GM23248 (cell line): ENCODE data around the gene DLG1. TPM values are rescaled to one million over a fixed set of nuclear protein-coding genes. Genes with fewer than 3 reads are reported as not detected.

Source experiments
- DNase-seq: peaks from one replicate; pipeline ENCODE4 v3.0.0-alpha.2; 2015
- H2AFZ ChIP-seq: fragments of 200-600 bp; sonication (generic); 2 replicates; pipeline ENCODE4 v1.6.1; 2016; ENCODE audit warnings: antibody characterized with exemption
- H3F3A ChIP-seq: fragments of 200-600 bp; sonication (generic); 2 replicates; pipeline ENCODE4 v1.6.1; 2016; ENCODE audit warnings: mild to moderate bottlenecking, antibody characterized with exemption, mixed run types; ENCODE audit not compliant: insufficient read depth
- H3K27ac ChIP-seq: fragments of 200-600 bp; sonication (generic); 2 replicates; pipeline ENCODE4 v1.5.1; 2016; ENCODE audit warnings: mild to moderate bottlenecking
- H3K27me3 ChIP-seq: fragments of 200-600 bp; sonication (generic); replicated peaks from 2 replicates; pipeline ENCODE4 v1.6.1; 2016; ENCODE audit warnings: mild to moderate bottlenecking; ENCODE audit not compliant: insufficient read depth
- H3K36me3 ChIP-seq: fragments of 200-600 bp; sonication (generic); 2 replicates; pipeline ENCODE4 v1.6.1; 2016; ENCODE audit warnings: low read depth, mild to moderate bottlenecking
- H3K4me1 ChIP-seq: fragments of 200-600 bp; sonication (generic); 2 replicates; pipeline ENCODE4 v1.6.1; 2016; ENCODE audit warnings: mild to moderate bottlenecking; ENCODE audit not compliant: insufficient read depth
- H3K4me2 ChIP-seq: fragments of 200-600 bp; sonication (generic); one replicate; pipeline ENCODE4 v1.6.1; 2016; ENCODE audit warnings: mild to moderate bottlenecking; ENCODE audit not compliant: unreplicated experiment
- H3K4me3 ChIP-seq: fragments of 200-600 bp; sonication (generic); 2 replicates; pipeline ENCODE4 v1.5.1; 2016; ENCODE audit warnings: mild to moderate bottlenecking
- H3K79me2 ChIP-seq: fragments of 200-600 bp; sonication (generic); 2 replicates; pipeline ENCODE4 v1.6.1; 2016; ENCODE audit warnings: mild to moderate bottlenecking; ENCODE audit not compliant: insufficient read depth
- H3K9ac ChIP-seq: fragments of 200-600 bp; sonication (generic); 2 replicates; pipeline ENCODE4 v1.6.1; 2016; ENCODE audit warnings: mild to moderate bottlenecking
- H3K9me2 ChIP-seq: fragments of 200-600 bp; sonication (generic); 2 replicates; pipeline ENCODE4 v1.6.1; 2016; ENCODE audit warnings: mixed run types, mild to moderate bottlenecking, moderate library complexity; ENCODE audit not compliant: insufficient read depth
- H3K9me3 ChIP-seq: fragments of 200-600 bp; sonication (generic); one replicate; pipeline ENCODE4 v1.6.1; 2017; ENCODE audit warnings: low read depth
- H4K20me1 ChIP-seq: fragments of 200-600 bp; sonication (generic); 2 replicates; pipeline ENCODE4 v1.6.0; 2016; ENCODE audit not compliant: insufficient read depth
- EZH2 ChIP-seq: fragments of 200-600 bp; sonication (generic); IDR thresholded peaks from 2 replicates; pipeline ENCODE4 v1.6.1; 2018; ENCODE audit warnings: antibody characterized with exemption, mild to moderate bottlenecking; ENCODE audit not compliant: insufficient read depth, poor library complexity, severe bottlenecking
- EZH2phosphoT487 ChIP-seq: fragments of 200-600 bp; sonication (generic); IDR thresholded peaks from 2 replicates; pipeline ENCODE4 v1.6.1; 2018; ENCODE audit warnings: antibody characterized with exemption, moderate library complexity, mild to moderate bottlenecking, low read depth; ENCODE audit not compliant: insufficient read depth
- WGBS, 2 experiments: methylation state at CpG; one replicate each; pipeline ENCODE4 v1.1.6; 2015 to 2017; ENCODE audit warnings: low lambda C conversion rate in 2 of 2, low coverage in 1 of 2; ENCODE audit errors: missing lambda C conversion rate in 2 of 2; 5-methylcytosine and 5-hydroxymethylcytosine counted together
- in situ Hi-C: fragments of 300-500 bp; cut with MboI; formaldehyde crosslinking; loops from 2 replicates; pipeline ENCODE4 v1.15.0; 2020
- polyA plus RNA-seq: library from polyadenylated mRNA; unstranded; fragments of >200 nt; fragmentation: Nextera tagmentation; extraction: Ambion mirVana; gene quantifications from 2 replicates; pipeline ENCODE4 v1.2.1, GENCODE V29; 2016
- total RNA-seq: library from RNA; depleted of rRNA; stranded (reverse); fragments of >200 nt; shearing (Covaris generic); gene quantifications from 2 replicates; pipeline ENCODE4 v1.2.3, GENCODE V29; 2014

Gene DLG1
- total and polyA plus RNA-seq, 2 experiments from 2014 or later, result 23.2 to 45.9 TPM

- no peak overlapping the region for H2AFZ ChIP-seq
- H3K4me3 ChIP-seq, result no peak overlapping the region
- H3K9ac ChIP-seq, result no peak overlapping the region
- H3K9me3 ChIP-seq, result no peaks in the 10 kb centered on the region
- no peaks in the 10 kb centered on the region for H3K79me2 ChIP-seq
- 52 to 73% methylated on average over 5 of the region's 5 CpGs for WGBS, 2 experiments
- no peaks in the 10 kb centered on the region for H4K20me1 ChIP-seq
- TF ChIP-seq EZH2, result no peak
- TF ChIP-seq EZH2phosphoT487, result no peak
- H3K27ac ChIP-seq, result no peak overlapping the region
- in situ Hi-C loops, result no loop called here
- no peaks in the 10 kb centered on the region for H3F3A ChIP-seq
- no peaks in the 10 kb centered on the region for H3K4me1 ChIP-seq
- H3K9me2 ChIP-seq, result no peaks in the 10 kb centered on the region
- no peaks in the 10 kb centered on the region for H3K27me3 ChIP-seq
- peak; percentile 40 for DNase-seq
- no peak overlapping the region for H3K4me2 ChIP-seq
- H3K36me3 ChIP-seq, result peaks cover 35% of the 10 kb centered on the region
Measured at GRCh38 chr3:197135212-197135611, 163.2 kb downstream of the DLG1 start.

- H3K4me2 ChIP-seq, result no peak overlapping the region
- no peak for DNase-seq
- no peaks in the 10 kb centered on the region for H3K4me1 ChIP-seq
- no peak overlapping the region for H3K27ac ChIP-seq
- 0 out of 2 replicates have a peak, but pooled peaks cover 8% of the 10 kb centered on the region for H3F3A ChIP-seq
- WGBS, 2 experiments, result 83 to 87% methylated on average over 2 of the region's 2 CpGs
- no peaks in the 10 kb centered on the region for H3K27me3 ChIP-seq
- H4K20me1 ChIP-seq, result no peaks in the 10 kb centered on the region
- peaks cover 34% of the 10 kb centered on the region for H3K36me3 ChIP-seq
- in situ Hi-C loops, result no loop called here
- no peaks in the 10 kb centered on the region for H3K79me2 ChIP-seq
- no peak overlapping the region for H3K4me3 ChIP-seq
- TF ChIP-seq EZH2 (no peak), EZH2phosphoT487 (no peak)
- no peaks in the 10 kb centered on the region for H3K9me2 ChIP-seq
- H2AFZ ChIP-seq, result no peak overlapping the region
- no peak overlapping the region for H3K9ac ChIP-seq
- H3K9me3 ChIP-seq, result no peaks in the 10 kb centered on the region
Measured at GRCh38 chr3:197132916-197133530, 165.4 kb downstream of the DLG1 start.

- H3F3A ChIP-seq, result peaks cover 26% of the 10 kb centered on the region
- H3K4me2 ChIP-seq, result no peak overlapping the region
- H3K27ac ChIP-seq, result 0 out of 2 replicates have a peak overlapping the region, but pooled peaks have one; percentile 6
- no peak for TF ChIP-seq EZH2
- no peak for TF ChIP-seq EZH2phosphoT487
- in situ Hi-C loops, result no loop called here
- peaks cover 14% of the 10 kb centered on the region for H3K4me1 ChIP-seq
- H3K36me3 ChIP-seq, result peaks cover 11% of the 10 kb centered on the region
- no peak overlapping the region for H3K4me3 ChIP-seq
- no peaks in the 10 kb centered on the region; the same call in 1 of the 2 replicates for H3K79me2 ChIP-seq
- H3K27me3 ChIP-seq, result no peaks in the 10 kb centered on the region
- H4K20me1 ChIP-seq, result no peaks in the 10 kb centered on the region; the same call in 1 of the 2 replicates
- WGBS, 2 experiments, result 4 to 13% methylated on average over 2 of the region's 2 CpGs
- peak; percentile 82 for DNase-seq
- H3K9me3 ChIP-seq, result no peaks in the 10 kb centered on the region
- H2AFZ ChIP-seq, result no peak overlapping the region
- H3K9me2 ChIP-seq, result no peaks in the 10 kb centered on the region
- no peak overlapping the region for H3K9ac ChIP-seq
Measured at GRCh38 chr3:197125636-197126035, 172.8 kb downstream of the DLG1 start.

DNA sequence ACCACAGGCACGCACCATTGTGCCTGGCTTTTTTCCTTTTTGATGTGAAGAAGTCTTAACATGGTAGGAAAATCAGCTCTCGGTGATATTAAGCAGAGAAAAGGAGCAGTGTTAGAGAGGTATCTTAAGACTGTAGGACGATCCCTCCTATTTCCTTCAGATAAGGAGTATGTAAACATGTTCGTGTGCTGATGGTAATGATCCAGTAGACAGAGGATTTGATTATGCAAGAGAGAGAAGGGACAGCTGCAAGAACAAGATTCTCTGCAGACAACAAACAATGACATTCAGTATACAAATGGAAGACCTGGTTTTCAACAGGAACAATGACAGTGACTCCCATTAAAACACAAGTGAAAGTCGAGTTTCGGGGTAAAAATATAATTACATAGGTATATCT lies 173.7 kb downstream of the DLG1 start:
- H3K4me3 ChIP-seq, result no peak overlapping the region
- H3K9ac ChIP-seq, result no peak overlapping the region
- H3F3A ChIP-seq, result peaks cover 22% of the 10 kb centered on the region
- in situ Hi-C loops, result no loop called here
- WGBS, 2 experiments, result 93 to 96% methylated on average over 6 of the region's 6 CpGs
- H4K20me1 ChIP-seq, result no peaks in the 10 kb centered on the region; the same call in 1 of the 2 replicates
- no peaks in the 10 kb centered on the region for H3K27me3 ChIP-seq
- H3K4me2 ChIP-seq, result no peak overlapping the region
- H3K79me2 ChIP-seq, result no peaks in the 10 kb centered on the region; the same call in 1 of the 2 replicates
- H3K36me3 ChIP-seq, result peaks cover 5% of the 10 kb centered on the region
- no peak overlapping the region for H3K27ac ChIP-seq
- no peak for DNase-seq
- TF ChIP-seq EZH2phosphoT487, result no peak
- no peak for TF ChIP-seq EZH2
- H3K9me3 ChIP-seq, result no peaks in the 10 kb centered on the region
- peaks cover 14% of the 10 kb centered on the region for H3K4me1 ChIP-seq
- H3K9me2 ChIP-seq, result no peaks in the 10 kb centered on the region
- H2AFZ ChIP-seq, result no peak overlapping the region
